ENCODE data around the gene TCERG1. TPM values are rescaled to one million over a fixed set of nuclear protein-coding genes. Genes with fewer than 3 reads are reported as not detected.
A peak's percentile ranks its signal among the peaks of the same experiment; 100 is the strongest.

The TCERG1 gene
- total RNA-seq (2021): 75.9 and 79.9 TPM in 2 replicates
- Bru-seq, nascent RNA: percentile 98 among the genes with signal in this experiment
- percentile 98 among the genes with signal in this experiment for BruChase-seq, experiment 1, labeled RNA remaining after a 2-hour chase
- percentile 96 among the genes with signal in this experiment for BruChase-seq, experiment 2, labeled RNA remaining after a 6-hour chase
- long read RNA-seq, full-length matches to known transcripts: 18 of 45 reads
- long read RNA-seq, partial matches to known transcripts: 16 of 45 reads
- long read RNA-seq, other reads (novel, unspliced or antisense): 11 of 45 reads

DNA sequence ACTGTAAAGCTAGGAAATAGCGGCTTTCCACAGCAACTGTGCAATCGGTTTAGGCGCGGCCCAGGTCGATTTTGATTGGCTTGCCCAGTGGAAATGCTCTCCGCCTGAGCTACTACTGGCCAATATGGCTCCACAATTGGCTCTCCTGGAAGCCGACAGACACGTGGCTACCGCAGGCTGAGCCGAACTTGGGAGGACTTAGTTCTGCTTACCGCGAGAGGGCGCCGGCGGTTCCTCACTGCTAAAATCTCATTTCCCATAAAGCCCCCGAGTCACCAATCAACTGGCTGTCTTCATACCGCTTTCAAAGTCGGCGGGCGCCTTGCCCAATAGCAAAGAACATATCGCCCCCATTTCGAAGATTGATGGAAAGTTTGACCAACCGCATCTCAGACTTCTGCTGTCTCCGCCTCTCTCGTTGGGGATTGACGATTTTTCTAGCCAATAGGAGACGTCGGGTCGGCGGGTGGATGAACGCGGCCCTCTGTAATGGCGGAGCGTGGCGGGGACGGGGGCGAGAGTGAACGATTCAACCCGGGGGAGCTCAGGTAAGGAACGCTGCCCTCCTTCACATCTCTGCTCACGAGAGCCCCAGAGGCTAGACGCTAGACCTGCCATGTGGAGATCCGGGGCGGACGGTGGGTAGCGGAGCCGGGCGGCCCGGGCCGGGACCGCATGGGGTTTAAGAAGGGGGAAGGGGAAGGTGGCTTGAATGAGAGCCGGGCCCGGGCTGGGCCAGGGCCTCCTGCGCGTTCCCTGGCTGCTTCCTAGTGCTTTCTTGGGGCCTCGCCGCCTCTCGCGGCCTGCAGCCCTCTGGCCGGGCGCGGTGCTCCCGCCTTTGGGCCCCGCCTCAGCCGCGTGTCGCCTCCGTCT, at the start of gene TCERG1:
Gene TCERG1, plus strand, starts transcription at position 473 of the 873 bp plus-strand sequence. Its CDS starts 17 bp downstream, at position 490.
- peak; percentile 99 for DNase-seq
- Histone ChIP-seq H3K36me3 (ENCODE audit: low read depth) (no peaks in the 10 kb centered on the region; the same call in 1 of the 2 replicates), H3K9me3 (ENCODE audit: insufficient read depth, low read depth) (no peaks in the 10 kb centered on the region), H4K20me1 (ENCODE audit: insufficient read depth) (peaks cover 40% of the 10 kb centered on the region), H3F3A (ENCODE audit: insufficient read depth, low read depth) (no peaks in the 10 kb centered on the region), H3K27me3 (ENCODE audit: insufficient read depth, low read depth) (no peaks in the 10 kb centered on the region), H3K9me2 (ENCODE audit: insufficient read depth) (no peaks in the 10 kb centered on the region), H2AFZ (peak within 1 kb of the TSS; percentile 90), H3K4me1 (replicated peaks; ENCODE audit: insufficient read depth) (peaks cover 31% of the 10 kb centered on the region), H3K4me2 (peak within 1 kb of the TSS; percentile 80), H3K4me3 (peak within 1 kb of the TSS; percentile 84), H3K27ac (peak within 1 kb of the TSS; percentile 88), H3K79me2 (ENCODE audit: low read depth) (peaks cover 50% of the 10 kb centered on the region)
- TF ChIP-seq EZH2 (IDR thresholded peaks at IDR 0.05; ENCODE audit: low read depth): no peak
- TF ChIP-seq, protein P1, sequence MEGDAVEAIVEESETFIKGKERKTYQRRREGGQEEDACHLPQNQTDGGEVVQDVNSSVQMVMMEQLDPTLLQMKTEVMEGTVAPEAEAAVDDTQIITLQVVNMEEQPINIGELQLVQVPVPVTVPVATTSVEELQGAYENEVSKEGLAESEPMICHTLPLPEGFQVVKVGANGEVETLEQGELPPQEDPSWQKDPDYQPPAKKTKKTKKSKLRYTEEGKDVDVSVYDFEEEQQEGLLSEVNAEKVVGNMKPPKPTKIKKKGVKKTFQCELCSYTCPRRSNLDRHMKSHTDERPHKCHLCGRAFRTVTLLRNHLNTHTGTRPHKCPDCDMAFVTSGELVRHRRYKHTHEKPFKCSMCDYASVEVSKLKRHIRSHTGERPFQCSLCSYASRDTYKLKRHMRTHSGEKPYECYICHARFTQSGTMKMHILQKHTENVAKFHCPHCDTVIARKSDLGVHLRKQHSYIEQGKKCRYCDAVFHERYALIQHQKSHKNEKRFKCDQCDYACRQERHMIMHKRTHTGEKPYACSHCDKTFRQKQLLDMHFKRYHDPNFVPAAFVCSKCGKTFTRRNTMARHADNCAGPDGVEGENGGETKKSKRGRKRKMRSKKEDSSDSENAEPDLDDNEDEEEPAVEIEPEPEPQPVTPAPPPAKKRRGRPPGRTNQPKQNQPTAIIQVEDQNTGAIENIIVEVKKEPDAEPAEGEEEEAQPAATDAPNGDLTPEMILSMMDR (conservative IDR thresholded peaks at IDR 0.05): peak; percentile 71
- POLR2A ChIA-PET (ENCODE audit: unreplicated experiment): interaction anchor here (0.6 to 0.7 kb wide), 5 partner anchors 10 to 898 kb away, joined by 3 to 5 read pairs (median 3); no protein-coding TSS in a partner anchor
- no TSS peak for BruUV-seq (replicated peaks)
- CTCF ChIA-PET: interaction anchor here (0.6 to 0.8 kb wide), 3 partner anchors 22 to 241 kb away, joined by 3 read pairs; no protein-coding TSS in a partner anchor
- intact Hi-C loops (cut with micrococcal nuclease; ENCODE audit: unreplicated experiment): loop anchor here (1.0 to 5.0 kb wide), 2 partner anchors 155 to 244 kb away; partner anchors contain the start of gene RBM27

DNA sequence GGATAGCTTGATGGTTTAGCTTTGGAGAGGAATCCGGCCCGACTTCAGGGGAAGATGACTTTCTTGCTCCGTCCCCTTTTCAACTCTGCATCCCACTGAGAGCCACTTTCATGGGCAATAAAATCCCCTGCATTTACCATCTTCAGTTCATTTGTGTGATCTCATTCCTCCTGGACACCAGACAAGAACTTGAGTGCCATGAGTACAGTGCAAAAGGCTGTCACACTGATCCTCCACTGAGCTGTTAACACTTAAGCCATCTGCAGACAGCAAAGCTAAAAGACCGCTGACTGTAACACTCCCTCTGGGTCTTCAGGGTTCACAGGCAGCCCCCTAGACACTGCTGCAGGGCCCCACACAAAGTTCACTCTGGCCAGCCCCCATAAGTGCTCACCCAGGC, 48.3 kb upstream of the TCERG1 start:
- peaks cover 61% of the 10 kb centered on the region for H3K27me3 ChIP-seq (ENCODE audit: insufficient read depth, low read depth)
- no TSS peak for BruUV-seq (replicated peaks)
- no peaks in the 10 kb centered on the region for H3F3A ChIP-seq (ENCODE audit: insufficient read depth, low read depth)
- H3K27ac ChIP-seq: no peak overlapping the region
- no peak overlapping the region for H3K4me3 ChIP-seq
- ChIA-PET CTCF (no interaction called here), POLR2A (ENCODE audit: unreplicated experiment) (no interaction called here)
- no peak overlapping the region for H2AFZ ChIP-seq
- H4K20me1 ChIP-seq (ENCODE audit: insufficient read depth): no peaks in the 10 kb centered on the region
- no peak overlapping the region for H3K4me2 ChIP-seq
- DNase-seq: no peak
- intact Hi-C loops (cut with micrococcal nuclease; ENCODE audit: unreplicated experiment): no loop called here
- H3K4me1 ChIP-seq (replicated peaks; ENCODE audit: insufficient read depth): no peaks in the 10 kb centered on the region
- no peaks in the 10 kb centered on the region for H3K9me2 ChIP-seq (ENCODE audit: insufficient read depth)
- no peaks in the 10 kb centered on the region for H3K36me3 ChIP-seq (ENCODE audit: low read depth)
- H3K9me3 ChIP-seq (ENCODE audit: insufficient read depth, low read depth): no peaks in the 10 kb centered on the region
- TF ChIP-seq, protein P1 (conservative IDR thresholded peaks at IDR 0.05): no peak
- no peak for TF ChIP-seq EZH2 (IDR thresholded peaks at IDR 0.05; ENCODE audit: low read depth)
- no peaks in the 10 kb centered on the region for H3K79me2 ChIP-seq (ENCODE audit: low read depth)

DNA sequence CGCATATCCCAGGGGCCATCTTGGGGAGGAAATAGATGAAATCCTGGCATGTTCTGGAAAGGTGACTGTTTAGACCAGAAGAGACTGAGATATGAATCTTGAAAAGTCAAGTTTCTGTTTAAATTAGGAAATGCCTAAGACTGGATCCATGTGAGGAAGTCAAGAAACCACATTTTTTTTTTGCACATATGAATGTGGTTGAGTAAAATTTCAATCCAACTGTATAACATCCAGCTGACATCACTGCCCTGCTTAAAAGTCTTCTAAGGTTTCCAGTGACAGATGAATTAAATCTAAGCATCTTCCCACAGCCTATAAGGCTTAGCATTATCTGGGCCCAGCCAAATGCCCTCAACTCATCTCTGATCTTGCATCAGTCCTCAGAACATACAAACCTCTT, 47.7 kb upstream of the TCERG1 start:
- TF ChIP-seq, protein P1 (conservative IDR thresholded peaks at IDR 0.05): no peak
- no peak for TF ChIP-seq EZH2 (IDR thresholded peaks at IDR 0.05; ENCODE audit: low read depth)
- DNase-seq: no peak
- no peaks in the 10 kb centered on the region for H3F3A ChIP-seq (ENCODE audit: insufficient read depth, low read depth)
- ChIA-PET POLR2A (ENCODE audit: unreplicated experiment) (no interaction called here), CTCF (no interaction called here)
- H3K79me2 ChIP-seq (ENCODE audit: low read depth): no peaks in the 10 kb centered on the region
- H3K9me2 ChIP-seq (ENCODE audit: insufficient read depth): no peaks in the 10 kb centered on the region
- no peak overlapping the region for H3K27ac ChIP-seq
- H3K4me3 ChIP-seq: no peak overlapping the region
- no peaks in the 10 kb centered on the region for H4K20me1 ChIP-seq (ENCODE audit: insufficient read depth)
- H3K9me3 ChIP-seq (ENCODE audit: insufficient read depth, low read depth): no peaks in the 10 kb centered on the region
- no peaks in the 10 kb centered on the region for H3K4me1 ChIP-seq (replicated peaks; ENCODE audit: insufficient read depth)
- H3K36me3 ChIP-seq (ENCODE audit: low read depth): no peaks in the 10 kb centered on the region
- intact Hi-C loops (cut with micrococcal nuclease; ENCODE audit: unreplicated experiment): no loop called here
- H2AFZ ChIP-seq: no peak overlapping the region
- BruUV-seq (replicated peaks): no TSS peak
- peaks cover 56% of the 10 kb centered on the region for H3K27me3 ChIP-seq (ENCODE audit: insufficient read depth, low read depth)
- no peak overlapping the region for H3K4me2 ChIP-seq
